Caki2 (cell line): ENCODE results near the gene CRISP1. TPM values are rescaled to one million over a fixed set of nuclear protein-coding genes. Genes with fewer than 3 reads are reported as not detected.
"Not testable (repeated sequence)": the region's sequence is repeated elsewhere in the genome, so short reads cannot be mapped to it uniquely, and the experiment has no call there.

Experiments used
- DNase-seq: peaks from one replicate; pipeline ENCODE4 v3.0.0-alpha.2; 2015; ENCODE audit warnings: low read depth
- in situ Hi-C: cut with HindIII; loops from 2 replicates; pipeline ENCODE4 v1.10.0; 2016; ENCODE audit warnings: low sequenced_read_pairs, low pct_unique_long_range_greater_than_20kb, mixed read lengths
- total RNA-seq: library from RNA; depleted of rRNA; stranded (reverse); fragments of >200 nt; shearing (Covaris generic); gene quantifications from 2 replicates; pipeline ENCODE4 v1.2.3, GENCODE V29; 2014; ENCODE audit warnings: low replicate concordance; rRNA removed

CRISP1 gene
- total RNA-seq, result not detected in 2 replicates

GRCh38 chr6:49866485-49866943 lies at the start of gene CRISP1:
TSS of gene CRISP1 (minus strand) at chr6:49866535. CDS start at chr6:49857400, 9,135 bp downstream.
- DNase-seq, result no peak
- in situ Hi-C loops, result no loop called here

- in situ Hi-C loops, result no loop called here
- DNase-seq, result no peak
Measured at GRCh38 chr6:49915035-49915434, 48.7 kb upstream of the CRISP1 start.

- DNase-seq, result no peak
- in situ Hi-C loops, result no loop called here
Measured at GRCh38 chr6:49913636-49914375, 47.5 kb upstream of the CRISP1 start.

- no peak for DNase-seq
- in situ Hi-C loops, result no loop called here
Measured at GRCh38 chr6:49912196-49912595, 45.9 kb upstream of the CRISP1 start.

GRCh38 chr6:49911252-49911651 lies 44.9 kb upstream of the CRISP1 start:
- in situ Hi-C loops, result no loop called here
- DNase-seq, result no peak

GRCh38 chr6:49909563-49909962 lies 43.2 kb upstream of the CRISP1 start:
- in situ Hi-C loops, result no loop called here
- DNase-seq, result no peak

GRCh38 chr6:49906526-49906925 lies 40.2 kb upstream of the CRISP1 start:
- in situ Hi-C loops, result no loop called here
- no peak for DNase-seq

- in situ Hi-C loops, result no loop called here
- DNase-seq, result no peak
Measured at GRCh38 chr6:49905296-49905695, 39.0 kb upstream of the CRISP1 start.

GRCh38 chr6:49902856-49903255 lies 36.5 kb upstream of the CRISP1 start:
- in situ Hi-C loops, result no loop called here
- DNase-seq, result no peak

- no peak for DNase-seq
- in situ Hi-C loops, result no loop called here
Measured at GRCh38 chr6:49898904-49899566, 32.7 kb upstream of the CRISP1 start.

- in situ Hi-C loops, DNase-seq: not testable (repeated sequence)
Measured at GRCh38 chr6:49895553-49895952, 29.2 kb upstream of the CRISP1 start.

GRCh38 chr6:49892280-49892679 lies 25.9 kb upstream of the CRISP1 start:
- in situ Hi-C loops, result no loop called here
- no peak for DNase-seq

- in situ Hi-C loops, result no loop called here
- DNase-seq, result no peak
Measured at GRCh38 chr6:49890988-49891387, 24.7 kb upstream of the CRISP1 start.

- in situ Hi-C loops, result no loop called here
Measured at GRCh38 chr6:49888742-49889431, 22.6 kb upstream of the CRISP1 start.

GRCh38 chr6:49868951-49869529 lies 2.7 kb upstream of the CRISP1 start:
- DNase-seq, result no peak
- in situ Hi-C loops, result no loop called here

More at GRCh38 chr6:49888742-49889431, 22.6 kb upstream of the CRISP1 start:
- DNase-seq, result no peak

GRCh38 chr6:49856282-49856681 lies 10.1 kb downstream of the CRISP1 start:
- DNase-seq, result no peak
- in situ Hi-C loops, result no loop called here

- in situ Hi-C loops, result no loop called here
- DNase-seq, result no peak
Measured at GRCh38 chr6:49855221-49855620, 11.1 kb downstream of the CRISP1 start.

- in situ Hi-C loops, result no loop called here
- DNase-seq, result no peak
Measured at GRCh38 chr6:49852975-49853374, 13.4 kb downstream of the CRISP1 start.
